Left renal cortex interstitium (tissue), 4 donors: ENCODE measurements around the gene ENAM. TPM values are rescaled to one million over a fixed set of nuclear protein-coding genes. Genes with fewer than 3 reads are reported as not detected.

Source experiments
- DNase-seq, 4 donors: peaks; one replicate each; pipeline ENCODE4 v3.0.0-alpha.2; 2013; ENCODE audit warnings: low read depth in 4 of 4, low spot score in 2 of 4, missing footprints in 1 of 4
- polyA plus RNA-seq, 4 donors: library from polyadenylated mRNA; unstranded; fragments of 120-200 nt; gene quantifications; one replicate each; pipeline ENCODE4 v1.2.1, GENCODE V29; 2013; ENCODE audit not compliant: insufficient read length in 4 of 4

The ENAM gene
- polyA plus RNA-seq = 1 to 10 TPM; 3.8 to 6.3 (median 5.3) TPM

- no peak for DNase-seq
Observed at GRCh38 chr4:70628444-70628843, at the start of gene ENAM. ENAM (plus strand) TSS chr4:70628744; CDS start chr4:70629501, 757 bp downstream.

- no peak for DNase-seq
Observed at GRCh38 chr4:70581980-70582379, 46.6 kb upstream of the ENAM start.

GRCh38 chr4:70583952-70584834 lies 44.4 kb upstream of the ENAM start:
- no peak for DNase-seq

GRCh38 chr4:70586841-70587240 lies 41.7 kb upstream of the ENAM start:
- DNase-seq = no peak

- DNase-seq = no peak
Observed at GRCh38 chr4:70589785-70590184, 38.8 kb upstream of the ENAM start.

GRCh38 chr4:70591955-70592582 lies 36.5 kb upstream of the ENAM start, which contains the start of gene AMBN:
AMBN (plus strand) TSS chr4:70592256; CDS start chr4:70592359, 103 bp downstream.
- no peak for DNase-seq

GRCh38 chr4:70594196-70594595 lies 34.3 kb upstream of the ENAM start:
- no peak for DNase-seq

GRCh38 chr4:70600305-70600704 lies 28.2 kb upstream of the ENAM start:
- no peak for DNase-seq

- DNase-seq = no peak
Observed at GRCh38 chr4:70600977-70601376, 27.6 kb upstream of the ENAM start.

- no peak for DNase-seq
Observed at GRCh38 chr4:70601422-70602039, 27.0 kb upstream of the ENAM start.

- no peak for DNase-seq
Observed at GRCh38 chr4:70603856-70604255, 24.7 kb upstream of the ENAM start.

- no peak for DNase-seq
Observed at GRCh38 chr4:70606459-70606858, 22.1 kb upstream of the ENAM start.

- DNase-seq = no peak
Observed at GRCh38 chr4:70607334-70607853, 21.1 kb upstream of the ENAM start.

GRCh38 chr4:70608324-70608723 lies 20.2 kb upstream of the ENAM start:
- no peak for DNase-seq

- no peak for DNase-seq
Observed at GRCh38 chr4:70613306-70614183, 15.0 kb upstream of the ENAM start.

- DNase-seq = no peak
Observed at GRCh38 chr4:70614184-70614555, 14.4 kb upstream of the ENAM start.

- DNase-seq = no peak
Observed at GRCh38 chr4:70619288-70619687, 9.3 kb upstream of the ENAM start.

- no peak for DNase-seq
Observed at GRCh38 chr4:70619778-70620177, 8.8 kb upstream of the ENAM start.

GRCh38 chr4:70623323-70623722 lies 5.2 kb upstream of the ENAM start:
- DNase-seq = no peak

- no peak for DNase-seq
Observed at GRCh38 chr4:70624226-70624793, 4.2 kb upstream of the ENAM start.
